GM23338 (cell line): ENCODE data around the gene NKX2-4. TPM values are rescaled to one million over a fixed set of nuclear protein-coding genes. Genes with fewer than 3 reads are reported as not detected.
"Not testable (repeated sequence)": the region's sequence is repeated elsewhere in the genome, so short reads cannot be mapped to it uniquely, and the experiment has no call there.

Experiments
- ATAC-seq: fragments of 200-7000 bp; cut with Tn5 transposase; 3 replicates; pipeline ENCODE4 v1.9.1; 2020
- DNase-seq: peaks from one replicate; pipeline ENCODE4 v3.0.0-alpha.2; 2015; ENCODE audit warnings: low spot score
- H2AFZ ChIP-seq: fragments of 200-600 bp; sonication (generic); 2 replicates; pipeline ENCODE4 v1.8.0; 2016; ENCODE audit warnings: antibody characterized with exemption, mild to moderate bottlenecking, moderate library complexity
- H3F3A ChIP-seq: fragments of 200-600 bp; sonication (generic); replicated peaks from 2 replicates; pipeline ENCODE4 v1.8.0; 2017; ENCODE audit warnings: antibody characterized with exemption, mixed run types, low read depth
- H3K27ac ChIP-seq: fragments of 200-600 bp; sonication (generic); 2 replicates; pipeline ENCODE4 v1.6.1; 2016; ENCODE audit warnings: low read depth
- H3K27me3 ChIP-seq: fragments of 200-600 bp; sonication (generic); 2 replicates; pipeline ENCODE4 v1.8.0; 2016; ENCODE audit warnings: mild to moderate bottlenecking, mixed run types, moderate library complexity; ENCODE audit not compliant: insufficient read depth
- H3K36me3 ChIP-seq: fragments of 200-600 bp; sonication (generic); 2 replicates; pipeline ENCODE4 v1.8.0; 2016; ENCODE audit warnings: mild to moderate bottlenecking; ENCODE audit not compliant: insufficient read depth
- H3K4me1 ChIP-seq: fragments of 200-600 bp; sonication (generic); 2 replicates; pipeline ENCODE4 v1.8.0; 2016; ENCODE audit warnings: mild to moderate bottlenecking, moderate library complexity; ENCODE audit not compliant: insufficient read depth
- H3K4me2 ChIP-seq: fragments of 200-600 bp; sonication (generic); 2 replicates; pipeline ENCODE4 v1.7.1; 2017; ENCODE audit warnings: mixed run types
- H3K4me3 ChIP-seq: fragments of 200-600 bp; sonication (generic); 2 replicates; pipeline ENCODE4 v1.6.1; 2016; ENCODE audit warnings: mixed run types
- H3K79me2 ChIP-seq: fragments of 200-600 bp; sonication (generic); replicated peaks from 2 replicates; pipeline ENCODE4 v1.8.0; 2017; ENCODE audit warnings: mild to moderate bottlenecking; ENCODE audit not compliant: insufficient read depth
- H3K9me2 ChIP-seq: fragments of 200-600 bp; sonication (generic); 2 replicates; pipeline ENCODE4 v1.8.0; 2017; ENCODE audit not compliant: insufficient read depth
- H4K20me1 ChIP-seq: fragments of 200-600 bp; sonication (generic); replicated peaks from 2 replicates; pipeline ENCODE4 v1.8.0; 2017; ENCODE audit warnings: mild to moderate bottlenecking; ENCODE audit not compliant: insufficient read depth
- H3K27ac Mint-ChIP-seq: 2 replicates; pipeline ENCODE4 v1.8.0; 2020; ENCODE audit warnings: inconsistent platforms, mild to moderate bottlenecking, moderate library complexity, mixed read lengths
- H3K27me3 Mint-ChIP-seq: 3 replicates; pipeline ENCODE4 v1.8.0; 2022; ENCODE audit warnings: low read depth, mild to moderate bottlenecking, moderate library complexity, mixed read lengths, inconsistent platforms; ENCODE audit not compliant: insufficient read depth, poor library complexity
- H3K36me3 Mint-ChIP-seq: 3 replicates; pipeline ENCODE4 v1.8.0; 2021; ENCODE audit warnings: low read depth, mild to moderate bottlenecking, inconsistent platforms, moderate library complexity, mixed read lengths
- H3K4me1 Mint-ChIP-seq: 3 replicates; pipeline ENCODE4 v1.8.0; 2020; ENCODE audit warnings: mild to moderate bottlenecking, inconsistent platforms, mixed read lengths
- H3K4me3 Mint-ChIP-seq: 3 replicates; pipeline ENCODE4 v1.8.0; 2021; ENCODE audit warnings: moderate library complexity, mild to moderate bottlenecking, inconsistent platforms, mixed read lengths
- H3K9me3 Mint-ChIP-seq: 3 replicates; pipeline ENCODE4 v1.8.0; 2020; ENCODE audit warnings: moderate library complexity, mild to moderate bottlenecking, inconsistent platforms, mixed read lengths
- CREB1 ChIP-seq: fragments of 250-450 bp; sonication (Bioruptor Pico); IDR thresholded peaks from 2 replicates; pipeline ENCODE4 v1.5.0; 2020; ENCODE audit warnings: low read depth, mild to moderate bottlenecking, moderate library complexity
- CTCF ChIP-seq, 2 experiments: fragments of 200-600 bp in 1 of 2; sonication (generic) in 1 of 2; conservative IDR thresholded peaks; 2 replicates each; pipeline versions ENCODE4 v1.5.1 to v1.6.1; 2016 to 2017; ENCODE audit warnings: antibody characterized with exemption in 2 of 2, low read depth in 2 of 2, mild to moderate bottlenecking in 2 of 2, moderate library complexity in 1 of 2
- EZH2 ChIP-seq: fragments of 200-600 bp; sonication (generic); IDR thresholded peaks from one replicate; pipeline ENCODE4 v1.8.0; 2017; ENCODE audit warnings: antibody characterized with exemption, mild to moderate bottlenecking, low read depth; ENCODE audit not compliant: unreplicated experiment
- EZH2phosphoT487 ChIP-seq: fragments of 200-600 bp; sonication (generic); IDR thresholded peaks from one replicate; pipeline ENCODE4 v1.8.1; 2018; ENCODE audit warnings: antibody characterized with exemption; ENCODE audit not compliant: unreplicated experiment
- POLR2AphosphoS5 ChIP-seq: IDR thresholded peaks from 2 replicates; pipeline ENCODE4 v1.6.1; 2016; ENCODE audit warnings: antibody characterized with exemption, low read depth
- REST ChIP-seq: IDR thresholded peaks from one replicate; pipeline ENCODE4 v1.6.1; 2018; ENCODE audit warnings: antibody characterized with exemption; ENCODE audit not compliant: unreplicated experiment
- ZNF331 ChIP-seq: fragments of 250-450 bp; sonication (Bioruptor Pico); IDR thresholded peaks from 2 replicates; pipeline ENCODE4 v1.5.0; 2020; ENCODE audit warnings: low read depth, mild to moderate bottlenecking, moderate library complexity
- polyA plus RNA-seq: library from polyadenylated mRNA; unstranded; fragments of >200 nt; fragmentation: Nextera tagmentation; extraction: Ambion mirVana; gene quantifications from 2 replicates; pipeline ENCODE4 v1.2.1, GENCODE V29; 2016
- total RNA-seq: library from RNA; depleted of rRNA; stranded (reverse); fragments of >200 nt; shearing (Covaris generic); gene quantifications from 2 replicates; pipeline ENCODE4 v1.2.3, GENCODE V29; 2014
- TF ChIP-seq, protein P1 (sequence below): fragments of 250-450 bp; sonication (Bioruptor Pico); IDR thresholded peaks from 2 replicates; pipeline ENCODE4 v1.5.0; 2020; ENCODE audit warnings: mild to moderate bottlenecking, moderate library complexity

NKX2-4 gene
- total and polyA plus RNA-seq, 2 experiments from 2014 or later = 0.61 to 2.1 TPM

DNA sequence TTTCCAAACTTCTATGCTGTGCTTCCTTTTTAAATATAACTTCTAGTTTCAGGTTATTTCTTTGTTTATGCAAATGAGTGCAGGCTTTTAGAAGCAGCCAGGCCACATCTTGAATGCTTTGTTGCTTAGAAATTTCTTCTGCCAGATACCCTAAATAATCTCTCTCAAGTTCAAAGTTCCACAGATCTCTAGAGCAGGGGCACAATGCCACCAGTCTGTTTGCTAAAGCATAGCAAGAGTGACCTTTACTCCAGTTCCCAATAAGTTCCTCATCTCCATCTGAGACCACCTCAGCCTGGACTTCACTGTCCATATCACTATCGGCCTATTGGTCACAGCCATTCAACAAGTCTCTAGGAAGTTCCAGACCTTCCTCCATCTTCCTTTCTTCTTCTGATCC lies 26.4 kb upstream of the NKX2-4 start:
- H3K27ac ChIP-seq, H3K4me3 Mint-ChIP-seq, H3K27me3 Mint-ChIP-seq, H3K27me3 ChIP-seq, H3K36me3 Mint-ChIP-seq, H4K20me1 ChIP-seq, ATAC-seq, H3K79me2 ChIP-seq, H3F3A ChIP-seq, H3K4me3 ChIP-seq, H3K36me3 ChIP-seq, DNase-seq, H3K4me2 ChIP-seq, H3K9me2 ChIP-seq, H3K4me1 Mint-ChIP-seq, H3K4me1 ChIP-seq, H2AFZ ChIP-seq, H3K27ac Mint-ChIP-seq: not testable (repeated sequence)
- peaks cover 16% of the 10 kb centered on the region for H3K9me3 Mint-ChIP-seq

GRCh38 chr20:21421601-21422236 lies 24.4 kb upstream of the NKX2-4 start:
- H3K27ac Mint-ChIP-seq = no peak overlapping the region
- peaks cover 16% of the 10 kb centered on the region for H3K9me3 Mint-ChIP-seq
- Histone ChIP-seq H2AFZ (no peak overlapping the region), H3K27ac (no peak overlapping the region), H3K36me3 (peaks cover 2% of the 10 kb centered on the region; the same call in 1 of the 2 replicates), H3K27me3 (no peaks in the 10 kb centered on the region), H3F3A (no peaks in the 10 kb centered on the region), H3K9me2 (no peaks in the 10 kb centered on the region; the same call in 1 of the 2 replicates), H3K4me3 (no peak overlapping the region), H3K79me2 (no peaks in the 10 kb centered on the region), H4K20me1 (no peaks in the 10 kb centered on the region), H3K4me1 (no peaks in the 10 kb centered on the region), H3K4me2 (no peak overlapping the region)
- H3K4me1 Mint-ChIP-seq = no peaks in the 10 kb centered on the region
- DNase-seq = no peak
- no peak overlapping the region for H3K4me3 Mint-ChIP-seq
- ATAC-seq = no peak
- H3K27me3 Mint-ChIP-seq = no peaks in the 10 kb centered on the region
- peaks cover 2% of the 10 kb centered on the region; the same call in 1 of the 3 replicates for H3K36me3 Mint-ChIP-seq
- TF ChIP-seq, protein P1, sequence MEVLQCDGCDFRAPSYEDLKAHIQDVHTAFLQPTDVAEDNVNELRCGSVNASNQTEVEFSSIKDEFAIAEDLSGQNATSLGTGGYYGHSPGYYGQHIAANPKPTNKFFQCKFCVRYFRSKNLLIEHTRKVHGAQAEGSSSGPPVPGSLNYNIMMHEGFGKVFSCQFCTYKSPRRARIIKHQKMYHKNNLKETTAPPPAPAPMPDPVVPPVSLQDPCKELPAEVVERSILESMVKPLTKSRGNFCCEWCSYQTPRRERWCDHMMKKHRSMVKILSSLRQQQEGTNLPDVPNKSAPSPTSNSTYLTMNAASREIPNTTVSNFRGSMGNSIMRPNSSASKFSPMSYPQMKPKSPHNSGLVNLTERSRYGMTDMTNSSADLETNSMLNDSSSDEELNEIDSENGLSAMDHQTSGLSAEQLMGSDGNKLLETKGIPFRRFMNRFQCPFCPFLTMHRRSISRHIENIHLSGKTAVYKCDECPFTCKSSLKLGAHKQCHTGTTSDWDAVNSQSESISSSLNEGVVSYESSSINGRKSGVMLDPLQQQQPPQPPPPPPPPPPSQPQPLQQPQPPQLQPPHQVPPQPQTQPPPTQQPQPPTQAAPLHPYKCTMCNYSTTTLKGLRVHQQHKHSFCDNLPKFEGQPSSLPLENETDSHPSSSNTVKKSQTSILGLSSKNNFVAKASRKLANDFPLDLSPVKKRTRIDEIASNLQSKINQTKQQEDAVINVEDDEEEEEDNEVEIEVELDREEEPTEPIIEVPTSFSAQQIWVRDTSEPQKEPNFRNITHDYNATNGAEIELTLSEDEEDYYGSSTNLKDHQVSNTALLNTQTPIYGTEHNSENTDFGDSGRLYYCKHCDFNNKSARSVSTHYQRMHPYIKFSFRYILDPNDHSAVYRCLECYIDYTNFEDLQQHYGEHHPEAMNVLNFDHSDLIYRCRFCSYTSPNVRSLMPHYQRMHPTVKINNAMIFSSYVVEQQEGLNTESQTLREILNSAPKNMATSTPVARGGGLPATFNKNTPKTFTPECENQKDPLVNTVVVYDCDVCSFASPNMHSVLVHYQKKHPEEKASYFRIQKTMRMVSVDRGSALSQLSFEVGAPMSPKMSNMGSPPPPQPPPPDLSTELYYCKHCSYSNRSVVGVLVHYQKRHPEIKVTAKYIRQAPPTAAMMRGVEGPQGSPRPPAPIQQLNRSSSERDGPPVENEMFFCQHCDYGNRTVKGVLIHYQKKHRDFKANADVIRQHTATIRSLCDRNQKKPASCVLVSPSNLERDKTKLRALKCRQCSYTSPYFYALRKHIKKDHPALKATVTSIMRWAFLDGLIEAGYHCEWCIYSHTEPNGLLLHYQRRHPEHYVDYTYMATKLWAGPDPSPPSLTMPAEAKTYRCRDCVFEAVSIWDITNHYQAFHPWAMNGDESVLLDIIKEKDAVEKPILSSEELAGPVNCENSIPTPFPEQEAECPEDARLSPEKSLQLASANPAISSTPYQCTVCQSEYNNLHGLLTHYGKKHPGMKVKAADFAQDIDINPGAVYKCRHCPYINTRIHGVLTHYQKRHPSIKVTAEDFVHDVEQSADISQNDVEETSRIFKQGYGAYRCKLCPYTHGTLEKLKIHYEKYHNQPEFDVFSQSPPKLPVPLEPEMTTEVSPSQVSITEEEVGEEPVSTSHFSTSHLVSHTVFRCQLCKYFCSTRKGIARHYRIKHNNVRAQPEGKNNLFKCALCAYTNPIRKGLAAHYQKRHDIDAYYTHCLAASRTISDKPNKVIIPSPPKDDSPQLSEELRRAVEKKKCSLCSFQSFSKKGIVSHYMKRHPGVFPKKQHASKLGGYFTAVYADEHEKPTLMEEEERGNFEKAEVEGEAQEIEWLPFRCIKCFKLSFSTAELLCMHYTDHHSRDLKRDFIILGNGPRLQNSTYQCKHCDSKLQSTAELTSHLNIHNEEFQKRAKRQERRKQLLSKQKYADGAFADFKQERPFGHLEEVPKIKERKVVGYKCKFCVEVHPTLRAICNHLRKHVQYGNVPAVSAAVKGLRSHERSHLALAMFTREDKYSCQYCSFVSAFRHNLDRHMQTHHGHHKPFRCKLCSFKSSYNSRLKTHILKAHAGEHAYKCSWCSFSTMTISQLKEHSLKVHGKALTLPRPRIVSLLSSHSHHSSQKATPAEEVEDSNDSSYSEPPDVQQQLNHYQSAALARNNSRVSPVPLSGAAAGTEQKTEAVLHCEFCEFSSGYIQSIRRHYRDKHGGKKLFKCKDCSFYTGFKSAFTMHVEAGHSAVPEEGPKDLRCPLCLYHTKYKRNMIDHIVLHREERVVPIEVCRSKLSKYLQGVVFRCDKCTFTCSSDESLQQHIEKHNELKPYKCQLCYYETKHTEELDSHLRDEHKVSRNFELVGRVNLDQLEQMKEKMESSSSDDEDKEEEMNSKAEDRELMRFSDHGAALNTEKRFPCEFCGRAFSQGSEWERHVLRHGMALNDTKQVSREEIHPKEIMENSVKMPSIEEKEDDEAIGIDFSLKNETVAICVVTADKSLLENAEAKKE (CRISPR knock-in tag) = no peak
- TF ChIP-seq EZH2 = no peak
- TF ChIP-seq REST = no peak
- TF ChIP-seq CREB1 (CRISPR knock-in tag) = no peak
- no peak for TF ChIP-seq POLR2AphosphoS5
- no peak for TF ChIP-seq CTCF (conservative IDR thresholded peaks at IDR 0.05; ENCODE audit: low read depth in 2 of 2)
- no peak for TF ChIP-seq EZH2phosphoT487
- TF ChIP-seq ZNF331 (CRISPR knock-in tag) = no peak
